Spinal cord (tissue), 10 donors: ENCODE measurements around the gene ISOC2. TPM values are rescaled to one million over a fixed set of nuclear protein-coding genes. Genes with fewer than 3 reads are reported as not detected.

ENCODE experiments used
- DNase-seq, 6 donors: peaks; one replicate each; pipeline versions ENCODE4 v3.0.0 to v3.0.0-alpha.2; 2013 to 2015; ENCODE audit warnings: low spot score in 6 of 6, low read depth in 4 of 6
- H3K27ac ChIP-seq: one replicate; pipeline ENCODE4 v1.5.1; 2013; ENCODE audit warnings: low read depth, low read length, control low read depth
- H3K27me3 ChIP-seq: one replicate; pipeline ENCODE4 v1.6.1; 2013; ENCODE audit warnings: low read length; ENCODE audit not compliant: control insufficient read depth, insufficient read depth
- H3K36me3 ChIP-seq: one replicate; pipeline ENCODE4 v1.6.1; 2013; ENCODE audit warnings: low read length; ENCODE audit not compliant: control insufficient read depth, insufficient read depth
- H3K4me1 ChIP-seq: one replicate; pipeline ENCODE4 v1.6.1; 2013; ENCODE audit warnings: low read length; ENCODE audit not compliant: control insufficient read depth, insufficient read depth
- H3K4me3 ChIP-seq: one replicate; pipeline ENCODE4 v1.5.1; 2013; ENCODE audit warnings: low read depth, low read length, control low read depth
- H3K9me3 ChIP-seq: one replicate; pipeline ENCODE4 v1.6.1; 2013; ENCODE audit warnings: low read length; ENCODE audit not compliant: control insufficient read depth, insufficient read depth
- WGBS: methylation state at CpG from one replicate; pipeline ENCODE4 v1.1.5; 2013; ENCODE audit warnings: missing lambda C conversion rate; ENCODE audit not compliant: insufficient coverage; 5-methylcytosine and 5-hydroxymethylcytosine counted together
- polyA plus RNA-seq, 2 donors: library from polyadenylated mRNA; unstranded; fragments of 120-200 nt; gene quantifications; one replicate each; pipeline ENCODE4 v1.2.1, GENCODE V29; 2013; ENCODE audit not compliant: insufficient read length in 2 of 2
- total RNA-seq, 2 donors: library from RNA; depleted of rRNA in 1 of 2; stranded (reverse); fragments of 120-200 nt in 1 of 2; fragments of >200 nt in 1 of 2; gene quantifications; one replicate each; pipeline versions ENCODE4 v1.2.3 to v1.2.4, GENCODE V29; 2013 to 2014
- donor health status: healthy.

ISOC2 gene
- total and polyA plus RNA-seq, 4 donors = 30.3 to 65.1 (median 59.8) TPM

GRCh38 chr19:55459950-55460657 lies 1.3 kb downstream of the ISOC2 start:
- no peaks in the 10 kb centered on the region for H3K27me3 ChIP-seq
- DNase-seq = peak in 1 of 6 donors; percentile 47
- 36% methylated on average over 8 of the region's 16 CpGs for WGBS
- H3K4me1 ChIP-seq = peaks cover 30% of the 10 kb centered on the region
- peak overlapping the region; percentile 92 for H3K4me3 ChIP-seq
- no peaks in the 10 kb centered on the region for H3K9me3 ChIP-seq
- peaks cover 21% of the 10 kb centered on the region for H3K36me3 ChIP-seq
- peak overlapping the region; percentile 90 for H3K27ac ChIP-seq

- no peaks in the 10 kb centered on the region for H3K9me3 ChIP-seq
- H3K27ac ChIP-seq = peak overlapping the region; percentile 90
These were observed 1.9 kb downstream of the ISOC2 start for GRCh38 chr19:55459551-55459949.

GRCh38 chr19:55457683-55458457 lies 3.6 kb downstream of the ISOC2 start:
- Histone ChIP-seq H3K4me3 (no peak overlapping the region), H3K27me3 (no peaks in the 10 kb centered on the region), H3K9me3 (no peaks in the 10 kb centered on the region), H3K27ac (no peak overlapping the region), H3K36me3 (peaks cover 34% of the 10 kb centered on the region), H3K4me1 (peaks cover 48% of the 10 kb centered on the region)
- 64% methylated on average over 11 of the region's 16 CpGs for WGBS
- peak in 1 of 6 donors; percentile 60 for DNase-seq

More at GRCh38 chr19:55459551-55459949, 1.9 kb downstream of the ISOC2 start:
- peaks cover 26% of the 10 kb centered on the region for H3K36me3 ChIP-seq
- peaks cover 32% of the 10 kb centered on the region for H3K4me1 ChIP-seq
- WGBS = 46% methylated on average over 6 of the region's 8 CpGs
- no peak overlapping the region for H3K4me3 ChIP-seq
- no peaks in the 10 kb centered on the region for H3K27me3 ChIP-seq
- DNase-seq = no peak

DNA sequence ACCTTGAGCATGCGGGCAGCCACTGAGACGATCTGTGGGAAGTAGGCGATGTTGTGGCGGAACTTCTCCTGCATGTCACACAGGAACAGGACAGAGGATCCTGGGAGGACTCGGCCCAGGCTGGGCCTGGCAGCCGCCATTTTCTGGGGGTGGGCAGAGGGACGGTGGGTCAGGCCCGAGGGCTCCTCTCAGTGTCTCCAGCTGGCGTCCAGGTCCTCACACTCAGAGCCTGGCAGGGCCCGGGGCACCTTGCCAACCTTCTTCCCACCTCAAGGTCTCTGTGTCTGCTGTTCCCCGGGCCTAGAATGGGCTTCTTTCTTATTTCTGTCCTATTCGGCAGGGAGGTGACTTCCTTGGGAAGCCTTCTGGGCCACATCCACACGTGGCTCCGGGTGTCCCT lies 5.1 kb downstream of the ISOC2 start:
- Histone ChIP-seq H3K27me3 (peaks cover 6% of the 10 kb centered on the region), H3K9me3 (no peaks in the 10 kb centered on the region), H3K4me1 (peaks cover 52% of the 10 kb centered on the region), H3K4me3 (no peak overlapping the region), H3K36me3 (peaks cover 34% of the 10 kb centered on the region), H3K27ac (no peak overlapping the region)
- DNase-seq = no peak
- WGBS = 89% methylated on average over 14 of the region's 14 CpGs

GRCh38 chr19:55455576-55456235 lies 5.7 kb downstream of the ISOC2 start:
- no peak for DNase-seq
- Histone ChIP-seq H3K4me3 (no peak overlapping the region), H3K27me3 (peaks cover 6% of the 10 kb centered on the region), H3K4me1 (peaks cover 48% of the 10 kb centered on the region), H3K27ac (no peak overlapping the region), H3K36me3 (peaks cover 34% of the 10 kb centered on the region), H3K9me3 (no peaks in the 10 kb centered on the region)
- 94% methylated on average over 11 of the region's 11 CpGs for WGBS

GRCh38 chr19:55454787-55455243 lies 6.6 kb downstream of the ISOC2 start:
- DNase-seq = peak in 2 of 6 donors; percentile 36 to 53
- WGBS = 60% methylated on average over 11 of the region's 14 CpGs
- Histone ChIP-seq H3K4me1 (peaks cover 46% of the 10 kb centered on the region), H3K4me3 (no peak overlapping the region), H3K9me3 (no peaks in the 10 kb centered on the region), H3K27ac (no peak overlapping the region), H3K27me3 (peaks cover 6% of the 10 kb centered on the region), H3K36me3 (peaks cover 34% of the 10 kb centered on the region)

DNA sequence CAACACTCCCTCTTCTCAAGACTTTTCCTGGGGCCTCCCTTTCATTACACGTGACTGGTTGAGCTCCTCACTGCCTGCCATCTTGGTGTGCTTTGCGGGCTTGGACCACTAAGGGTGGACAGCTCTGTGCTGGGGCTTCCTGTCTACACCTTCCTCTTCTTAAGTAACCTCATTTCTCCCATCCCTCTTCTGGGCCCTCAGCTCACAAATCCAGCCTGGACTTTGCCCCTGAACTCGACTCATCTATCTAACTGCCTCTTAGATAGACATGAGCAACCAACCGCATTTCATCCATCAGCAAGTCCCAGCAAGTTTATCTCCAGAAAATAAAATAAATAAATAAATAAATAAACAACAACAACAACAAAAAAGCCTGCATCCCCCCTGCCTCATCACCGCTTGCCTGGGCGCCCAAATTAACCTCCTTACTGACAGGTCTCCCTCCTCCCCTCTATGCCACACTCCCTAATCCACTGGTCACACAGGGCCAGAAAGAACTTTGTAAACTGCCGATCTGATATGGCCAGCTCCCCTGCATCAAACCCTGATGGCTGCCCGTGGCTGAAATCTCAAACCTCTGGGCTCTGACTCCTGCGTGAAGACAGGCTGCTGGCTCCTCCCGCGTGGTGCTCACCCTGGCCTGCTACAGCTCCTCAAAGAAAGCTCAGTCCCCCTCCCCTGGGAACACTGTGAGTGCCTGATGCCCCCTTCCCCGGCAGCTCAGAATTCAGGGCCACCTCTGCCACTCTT lies 7.8 kb downstream of the ISOC2 start:
- no peak overlapping the region for H3K4me3 ChIP-seq
- H3K27ac ChIP-seq = no peak overlapping the region
- 86% methylated on average over 10 of the region's 12 CpGs for WGBS
- H3K27me3 ChIP-seq = peaks cover 6% of the 10 kb centered on the region
- H3K4me1 ChIP-seq = peaks cover 51% of the 10 kb centered on the region
- H3K9me3 ChIP-seq = no peaks in the 10 kb centered on the region
- peaks cover 34% of the 10 kb centered on the region for H3K36me3 ChIP-seq
- DNase-seq = no peak

DNA sequence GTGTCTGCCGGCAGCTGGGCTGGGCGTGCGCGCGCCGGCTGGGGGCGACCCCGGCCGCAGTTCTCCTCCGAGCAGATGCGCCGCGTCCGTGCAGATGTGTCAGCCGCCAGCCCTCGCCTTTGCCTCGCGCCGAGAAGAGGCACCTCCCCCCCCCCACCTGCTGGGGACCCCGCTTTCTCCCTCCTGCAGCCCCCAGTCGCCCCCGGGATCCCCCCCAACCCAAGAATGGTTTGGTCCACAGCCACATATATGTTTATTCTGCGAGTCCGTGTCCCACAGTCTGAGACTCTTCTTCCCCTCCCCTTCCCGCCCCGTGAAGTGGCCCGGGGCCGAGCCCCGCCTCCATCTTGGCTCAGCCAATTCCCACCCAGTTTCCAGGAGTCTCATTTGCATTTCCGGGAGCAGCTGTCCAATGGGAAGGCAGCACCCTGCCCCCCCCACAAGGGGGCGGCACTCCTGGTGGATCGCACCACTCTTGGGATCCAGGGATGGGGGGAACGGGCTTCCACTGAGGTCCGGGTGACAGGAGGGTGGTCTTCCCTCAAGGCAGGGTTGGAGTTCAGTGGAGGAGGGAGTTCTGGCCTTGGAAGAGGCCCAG lies 8.6 kb downstream of the ISOC2 start:
- Histone ChIP-seq H3K27me3 (peaks cover 6% of the 10 kb centered on the region), H3K4me3 (peak overlapping the region; percentile 55), H3K27ac (no peak overlapping the region), H3K9me3 (no peaks in the 10 kb centered on the region), H3K4me1 (peaks cover 55% of the 10 kb centered on the region), H3K36me3 (peaks cover 36% of the 10 kb centered on the region)
- peak; percentile 88 to 99 (median 94) for DNase-seq
- under 1% methylated on average over 26 of the region's 34 CpGs for WGBS
